BLaER1 treated with 17β-estradiol and CSF1 and Interleukin-3, amounts not matched to agents 10 nM and 100 nM (cell line): Measurements from ENCODE around the gene HNMT.
"Not testable (repeated sequence)": the region's sequence is repeated elsewhere in the genome, so short reads cannot be mapped to it uniquely, and the experiment has no call there.

ENCODE experiments used
- H3K27ac ChIP-seq, 11 experiments: shearing (Covaris generic); formaldehyde crosslinking; 2 replicates each; pipeline ENCODE4 v1.8.1; 2022
- H3K27me3 ChIP-seq, 11 experiments: shearing (Covaris generic); formaldehyde crosslinking; 2 replicates each; pipeline ENCODE4 v1.8.1; 2022
- H3K36me3 ChIP-seq, 11 experiments: shearing (Covaris generic); formaldehyde crosslinking; 2 replicates each; pipeline ENCODE4 v1.8.1; 2022
- H3K4me1 ChIP-seq, 10 experiments: shearing (Covaris generic); formaldehyde crosslinking; 2 replicates each; pipeline ENCODE4 v1.8.1; 2022
- H3K4me2 ChIP-seq, 11 experiments: shearing (Covaris generic); formaldehyde crosslinking; 2 replicates each; pipeline ENCODE4 v1.8.1; 2022
- H3K4me3 ChIP-seq, 10 experiments: shearing (Covaris generic); formaldehyde crosslinking; 2 replicates each; pipeline ENCODE4 v1.8.1; 2022
- H3K9ac ChIP-seq, 11 experiments: shearing (Covaris generic); formaldehyde crosslinking; 2 replicates each; pipeline ENCODE4 v1.8.1; 2022
- H3K9me3 ChIP-seq, 11 experiments: shearing (Covaris generic); formaldehyde crosslinking; replicated peaks in 1 of 11; 2 replicates each; pipeline ENCODE4 v1.8.1; 2022
- H4K20me1 ChIP-seq, 11 experiments: shearing (Covaris generic); formaldehyde crosslinking; 2 replicates each; pipeline ENCODE4 v1.8.1; 2022
- Cebpa-rat ChIP-seq, 11 experiments: shearing (Covaris generic); IDR thresholded peaks; 2 replicates each; pipeline ENCODE4 v1.8.1; 2022

HNMT gene

DNA sequence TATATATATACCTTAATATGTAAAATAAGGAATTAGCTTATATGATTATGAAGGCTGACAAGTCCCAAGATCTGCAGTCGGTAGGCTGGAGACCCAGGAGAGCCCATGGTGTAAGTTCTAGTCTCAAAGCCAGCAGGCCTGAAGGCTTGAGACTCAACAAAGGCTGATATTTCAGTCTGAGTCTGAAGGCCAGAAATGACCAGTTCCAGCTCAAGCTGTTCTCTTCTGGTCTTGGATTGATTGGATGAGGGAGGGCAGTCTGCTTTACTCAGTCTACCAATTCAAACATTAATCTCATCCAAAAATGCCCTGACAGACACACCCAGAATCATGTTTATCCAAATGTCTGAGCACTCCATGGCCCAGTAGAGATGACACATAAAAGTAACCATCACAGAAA lies 22.0 kb downstream of the HNMT start:
- Histone ChIP-seq H3K27me3 (no peaks in the 10 kb centered on the region), H3K9ac (no peak overlapping the region), H3K4me1 (peaks cover 0 to 64% (median 3%) of the 10 kb centered on the region in 10 experiments; a peak in 10 of 20 replicates), H3K9me3 (peaks cover 0 to 37% (median 0%) of the 10 kb centered on the region in 11 experiments; a peak in 6 of 22 replicates), H3K4me3 (no peak overlapping the region), H3K4me2 (peak overlapping the region in 1 of 11 experiments; percentile 16; a peak in 1 of 22 replicates), H3K36me3 (peaks cover 0 to 99% (median 0%) of the 10 kb centered on the region in 11 experiments; a peak in 6 of 22 replicates), H4K20me1 (peaks cover 0 to 93% (median 0%) of the 10 kb centered on the region in 11 experiments; a peak in 4 of 22 replicates), H3K27ac (no peak overlapping the region)
- TF ChIP-seq Cebpa-rat (IDR thresholded peaks at IDR 0.05) = no peak

DNA sequence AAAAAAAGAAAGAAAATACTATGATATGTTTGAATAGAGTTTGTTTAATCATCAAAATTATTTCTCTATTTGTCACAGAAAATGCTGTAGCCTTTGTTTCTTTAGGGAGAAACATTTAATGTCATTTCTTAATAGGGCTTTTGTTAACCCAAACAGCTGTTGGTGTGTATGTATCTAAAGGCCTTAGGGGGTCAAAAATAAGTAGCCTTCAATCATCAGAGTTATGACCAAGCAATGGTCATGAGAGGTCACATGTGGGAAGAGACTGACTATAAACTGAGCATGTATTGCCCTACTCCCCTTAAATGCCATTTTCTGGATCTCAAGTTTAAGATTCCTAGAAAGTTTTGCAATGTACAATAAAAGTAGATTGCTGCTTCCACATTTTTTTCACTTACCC lies 22.7 kb downstream of the HNMT start:
- no peak for TF ChIP-seq Cebpa-rat (IDR thresholded peaks at IDR 0.05)
- H4K20me1 ChIP-seq = peaks cover 0 to 85% (median 0%) of the 10 kb centered on the region in 11 experiments; a peak in 4 of 22 replicates
- H3K27me3 ChIP-seq = no peaks in the 10 kb centered on the region
- H3K4me1 ChIP-seq = peaks cover 0 to 57% (median 0%) of the 10 kb centered on the region in 10 experiments; a peak in 7 of 20 replicates
- no peak overlapping the region for H3K9ac ChIP-seq
- H3K36me3 ChIP-seq = peaks cover 0 to 99% (median 0%) of the 10 kb centered on the region in 11 experiments; a peak in 6 of 22 replicates
- peaks cover 0 to 44% (median 4%) of the 10 kb centered on the region in 11 experiments; a peak in 18 of 22 replicates for H3K9me3 ChIP-seq
- no peak overlapping the region for H3K4me3 ChIP-seq
- peak overlapping the region in 2 of 11 experiments; percentile 8 to 21; a peak in 1 of 22 replicates for H3K4me2 ChIP-seq
- no peak overlapping the region for H3K27ac ChIP-seq

DNA sequence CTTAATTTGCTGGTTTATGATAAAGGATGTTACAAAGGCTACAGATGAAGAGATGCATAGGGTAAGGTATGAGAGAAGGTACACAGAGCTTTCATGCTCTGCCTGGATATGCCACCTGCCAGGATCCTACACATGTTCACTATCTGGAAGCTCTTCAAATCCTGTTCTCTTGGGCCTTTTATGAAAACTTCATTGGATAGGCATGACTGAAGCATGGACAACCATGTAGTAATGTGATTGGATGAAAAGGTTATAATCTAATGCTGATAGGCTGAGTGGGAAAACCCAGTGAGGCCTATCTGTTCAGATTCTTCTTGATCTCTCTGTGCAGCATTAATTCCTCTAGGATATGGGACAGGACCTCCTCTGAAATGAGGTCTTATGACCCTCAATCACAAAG lies 26.8 kb downstream of the HNMT start:
- TF ChIP-seq Cebpa-rat (IDR thresholded peaks at IDR 0.05) = no peak
- H3K36me3 ChIP-seq = peaks cover 0 to 82% (median 0%) of the 10 kb centered on the region in 11 experiments; a peak in 6 of 22 replicates

DNA sequence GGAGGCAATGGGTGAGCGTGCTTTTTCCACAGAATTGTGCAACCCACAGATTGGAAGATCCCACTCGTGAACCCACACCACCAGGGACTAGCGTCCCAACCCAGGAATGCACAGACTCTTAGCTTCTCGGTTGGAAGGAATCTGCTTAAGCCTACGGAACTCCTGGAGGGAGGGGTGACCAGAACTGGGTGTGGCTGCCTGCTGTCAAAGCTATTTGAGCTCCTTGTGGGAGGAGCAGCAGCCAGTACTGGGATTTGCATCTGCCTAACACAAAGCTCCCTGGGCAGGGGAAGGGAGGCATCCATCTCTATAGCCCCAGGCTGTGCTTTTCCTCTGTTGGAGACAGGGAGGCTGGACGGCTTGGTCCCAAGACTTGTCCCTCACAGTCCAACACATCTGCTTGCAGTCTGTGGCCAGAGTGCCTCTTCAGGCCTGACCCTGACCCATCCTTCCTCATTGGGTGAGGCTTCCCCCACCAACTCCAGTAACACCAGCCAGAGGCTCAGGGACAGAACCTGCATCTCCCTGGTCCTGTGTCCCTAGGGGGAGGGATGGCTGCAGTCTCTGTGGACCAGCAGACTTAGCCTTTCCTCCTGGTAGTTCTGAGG lies 27.9 kb downstream of the HNMT start:
- H3K4me1 ChIP-seq = peaks cover 0 to 8% (median 0%) of the 10 kb centered on the region in 10 experiments; a peak in 1 of 20 replicates
- TF ChIP-seq Cebpa-rat (IDR thresholded peaks at IDR 0.05) = no peak
- peaks cover 0 to 71% (median 0%) of the 10 kb centered on the region in 11 experiments; a peak in 6 of 22 replicates for H3K36me3 ChIP-seq
- no peak overlapping the region for H3K4me3 ChIP-seq
- peaks cover 0 to 36% (median 0%) of the 10 kb centered on the region in 11 experiments; a peak in 4 of 22 replicates for H4K20me1 ChIP-seq
- no peak overlapping the region for H3K9ac ChIP-seq
- no peaks in the 10 kb centered on the region for H3K27me3 ChIP-seq
- no peak overlapping the region for H3K27ac ChIP-seq
- peaks cover 20 to 96% (median 27%) of the 10 kb centered on the region in 11 experiments for H3K9me3 ChIP-seq
- H3K4me2 ChIP-seq = no peak overlapping the region; a peak in 1 of 22 replicates

More for the DNA sequence above, 26.8 kb downstream of the HNMT start:
- no peak overlapping the region for H3K27ac ChIP-seq
- H3K4me1 ChIP-seq = peaks cover 0 to 18% (median 0%) of the 10 kb centered on the region in 10 experiments; a peak in 1 of 20 replicates
- H3K27me3 ChIP-seq = no peaks in the 10 kb centered on the region
- H3K4me2 ChIP-seq = no peak overlapping the region
- H3K9me3 ChIP-seq = peaks cover 20 to 85% (median 27%) of the 10 kb centered on the region in 11 experiments
- peaks cover 0 to 47% (median 0%) of the 10 kb centered on the region in 11 experiments; a peak in 4 of 22 replicates for H4K20me1 ChIP-seq
- no peak overlapping the region for H3K4me3 ChIP-seq
- no peak overlapping the region for H3K9ac ChIP-seq

- Histone ChIP-seq H3K36me3 (peaks cover 0 to 55% (median 0%) of the 10 kb centered on the region in 11 experiments; a peak in 6 of 22 replicates), H3K9me3 (peaks cover 20 to 89% (median 27%) of the 10 kb centered on the region in 11 experiments), H4K20me1 (peaks cover 0 to 25% (median 0%) of the 10 kb centered on the region in 11 experiments; a peak in 3 of 22 replicates)
- H3K4me3 ChIP-seq, H3K4me1 ChIP-seq, H3K27me3 ChIP-seq, H3K4me2 ChIP-seq, H3K27ac ChIP-seq, H3K9ac ChIP-seq: not testable (repeated sequence)
Observed at GRCh38 chr2:137993715-137994476, 29.6 kb downstream of the HNMT start.

- H3K9me3 ChIP-seq = peaks cover 20 to 75% (median 27%) of the 10 kb centered on the region in 11 experiments
- H3K27me3 ChIP-seq, H3K4me1 ChIP-seq, H3K9ac ChIP-seq, H3K4me3 ChIP-seq, H3K4me2 ChIP-seq, H3K27ac ChIP-seq: not testable (repeated sequence)
- peaks cover 0 to 27% (median 0%) of the 10 kb centered on the region in 11 experiments; a peak in 4 of 22 replicates for H4K20me1 ChIP-seq
- peaks cover 0 to 55% (median 0%) of the 10 kb centered on the region in 11 experiments; a peak in 6 of 22 replicates for H3K36me3 ChIP-seq
Observed at GRCh38 chr2:137995368-137995767, 31.1 kb downstream of the HNMT start.

- peaks cover 0 to 29% (median 0%) of the 10 kb centered on the region in 11 experiments; a peak in 4 of 22 replicates for H4K20me1 ChIP-seq
- not testable (repeated sequence) for H3K9ac ChIP-seq, H3K27me3 ChIP-seq, H3K4me1 ChIP-seq, H3K4me2 ChIP-seq, H3K27ac ChIP-seq, H3K4me3 ChIP-seq
- peaks cover 0 to 55% (median 0%) of the 10 kb centered on the region in 11 experiments; a peak in 6 of 22 replicates for H3K36me3 ChIP-seq
- peaks cover 20 to 67% (median 27%) of the 10 kb centered on the region in 11 experiments for H3K9me3 ChIP-seq
Observed at GRCh38 chr2:137996158-137996557, 31.9 kb downstream of the HNMT start.

- Histone ChIP-seq H3K27me3 (no peaks in the 10 kb centered on the region), H3K4me2 (no peak overlapping the region), H3K4me3 (no peak overlapping the region), H3K4me1 (peaks cover 0 to 4% (median 0%) of the 10 kb centered on the region in 10 experiments; a peak in 2 of 20 replicates), H3K36me3 (peaks cover 0 to 55% (median 0%) of the 10 kb centered on the region in 11 experiments; a peak in 6 of 22 replicates), H3K9me3 (peaks cover 11 to 51% (median 15%) of the 10 kb centered on the region in 11 experiments), H4K20me1 (peaks cover 0 to 39% (median 0%) of the 10 kb centered on the region in 11 experiments; a peak in 4 of 22 replicates), H3K9ac (no peak overlapping the region), H3K27ac (no peak overlapping the region)
- no peak for TF ChIP-seq Cebpa-rat (IDR thresholded peaks at IDR 0.05)
Observed at GRCh38 chr2:137997733-137998132, 33.5 kb downstream of the HNMT start.

DNA sequence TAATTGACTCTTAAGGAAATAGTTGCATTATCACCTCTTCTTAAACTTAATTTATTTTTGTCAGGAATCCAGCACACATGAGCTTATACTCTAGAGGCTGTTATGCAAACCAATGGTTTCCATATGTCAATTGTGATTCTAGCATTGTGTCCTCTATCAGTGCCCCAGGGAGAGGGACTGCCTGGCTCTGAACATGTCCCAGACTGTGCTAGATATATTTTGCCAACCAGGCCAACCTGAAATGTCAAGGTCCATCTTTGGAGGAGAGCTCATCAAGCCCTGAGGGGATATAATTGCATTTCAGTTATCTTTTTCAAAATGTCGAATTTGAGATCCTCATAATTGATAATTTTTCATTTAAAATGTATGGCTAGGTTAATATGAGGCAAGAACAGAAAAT lies 34.2 kb downstream of the HNMT start:
- TF ChIP-seq Cebpa-rat (IDR thresholded peaks at IDR 0.05) = no peak
- Histone ChIP-seq H3K27me3 (no peaks in the 10 kb centered on the region), H3K9ac (no peak overlapping the region), H3K9me3 (peaks cover 5 to 43% (median 9%) of the 10 kb centered on the region in 11 experiments; a peak in 21 of 22 replicates), H3K4me1 (peaks cover 0 to 9% (median 0%) of the 10 kb centered on the region in 10 experiments; a peak in 3 of 20 replicates), H3K27ac (no peak overlapping the region), H3K4me3 (no peak overlapping the region), H3K4me2 (no peak overlapping the region), H3K36me3 (peaks cover 0 to 53% (median 0%) of the 10 kb centered on the region in 11 experiments; a peak in 6 of 22 replicates), H4K20me1 (peaks cover 0 to 42% (median 0%) of the 10 kb centered on the region in 11 experiments; a peak in 4 of 22 replicates)
